ENCODE measurements around the gene EFHC2.
"Not testable (repeated sequence)": the region's sequence is repeated elsewhere in the genome, so short reads cannot be mapped to it uniquely, and the experiment has no call there.

The EFHC2 gene

GRCh38 chrX:44234116-44234515, 109.4 kb downstream of the EFHC2 start:
- DNase-seq (ENCODE audit: low read depth in 2 of 3, low spot score in 1 of 3) = no peak

- no peak for DNase-seq (ENCODE audit: low read depth in 2 of 3, low spot score in 1 of 3)
Measured at GRCh38 chrX:44232081-44232480, 111.4 kb downstream of the EFHC2 start.

GRCh38 chrX:44228621-44229020, 114.9 kb downstream of the EFHC2 start:
- no peak for DNase-seq (ENCODE audit: low read depth in 2 of 3, low spot score in 1 of 3)

GRCh38 chrX:44227991-44228390, 115.5 kb downstream of the EFHC2 start:
- no peak for DNase-seq (ENCODE audit: low read depth in 2 of 3, low spot score in 1 of 3)

GRCh38 chrX:44225667-44226066, 117.8 kb downstream of the EFHC2 start:
- no peak for DNase-seq (ENCODE audit: low read depth in 2 of 3, low spot score in 1 of 3)

- DNase-seq (ENCODE audit: low read depth in 2 of 3, low spot score in 1 of 3) = no peak
Measured at GRCh38 chrX:44224760-44225159, 118.7 kb downstream of the EFHC2 start.

GRCh38 chrX:44223150-44223549, 120.3 kb downstream of the EFHC2 start:
- DNase-seq (ENCODE audit: low read depth in 2 of 3, low spot score in 1 of 3) = no peak

GRCh38 chrX:44218465-44218864, 125.0 kb downstream of the EFHC2 start:
- no peak for DNase-seq (ENCODE audit: low read depth in 2 of 3, low spot score in 1 of 3)

- DNase-seq (ENCODE audit: low read depth in 2 of 3, low spot score in 1 of 3) = no peak
Measured at GRCh38 chrX:44216171-44216570, 127.3 kb downstream of the EFHC2 start.

GRCh38 chrX:44203791-44204190, 139.7 kb downstream of the EFHC2 start:
- DNase-seq (ENCODE audit: low read depth in 2 of 3, low spot score in 1 of 3) = no peak

- no peak for DNase-seq (ENCODE audit: low read depth in 2 of 3, low spot score in 1 of 3)
Measured at GRCh38 chrX:44202596-44202995, 140.9 kb downstream of the EFHC2 start.

- no peak for DNase-seq (ENCODE audit: low read depth in 2 of 3, low spot score in 1 of 3)
Measured at GRCh38 chrX:44189116-44189515, 154.4 kb downstream of the EFHC2 start.

- not testable (repeated sequence) for DNase-seq (ENCODE audit: low read depth in 2 of 3, low spot score in 1 of 3)
Measured at GRCh38 chrX:44187915-44188314, 155.6 kb downstream of the EFHC2 start.

- DNase-seq (ENCODE audit: low read depth in 2 of 3, low spot score in 1 of 3) = no peak
Measured at GRCh38 chrX:44183329-44183728, 160.1 kb downstream of the EFHC2 start.

GRCh38 chrX:44178274-44179053, 165.0 kb downstream of the EFHC2 start:
- no peak for DNase-seq (ENCODE audit: low read depth in 2 of 3, low spot score in 1 of 3)

- no peak for DNase-seq (ENCODE audit: low read depth in 2 of 3, low spot score in 1 of 3)
Measured at GRCh38 chrX:44175455-44175854, 168.0 kb downstream of the EFHC2 start.

- DNase-seq (ENCODE audit: low read depth in 2 of 3, low spot score in 1 of 3) = no peak
Measured at GRCh38 chrX:44174061-44174460, 169.4 kb downstream of the EFHC2 start.

- DNase-seq (ENCODE audit: low read depth in 2 of 3, low spot score in 1 of 3) = no peak
Measured at GRCh38 chrX:44173219-44173618, 170.3 kb downstream of the EFHC2 start.

GRCh38 chrX:44167116-44167515, 176.4 kb downstream of the EFHC2 start:
- no peak for DNase-seq (ENCODE audit: low read depth in 2 of 3, low spot score in 1 of 3)

GRCh38 chrX:44162964-44163475, 180.5 kb downstream of the EFHC2 start:
- no peak for DNase-seq (ENCODE audit: low read depth in 2 of 3, low spot score in 1 of 3)

GRCh38 chrX:44157858-44158257, 185.6 kb downstream of the EFHC2 start:
- DNase-seq (ENCODE audit: low read depth in 2 of 3, low spot score in 1 of 3) = no peak

- no peak for DNase-seq (ENCODE audit: low read depth in 2 of 3, low spot score in 1 of 3)
Measured at GRCh38 chrX:44157283-44157682, 186.2 kb downstream of the EFHC2 start.

GRCh38 chrX:44156726-44157125, 186.7 kb downstream of the EFHC2 start:
- no peak for DNase-seq (ENCODE audit: low read depth in 2 of 3, low spot score in 1 of 3)

Data from stimulated activated CD4-positive, alpha-beta T cell treated with anti-CD3 and anti-CD28 coated beads, Interleukin-12 subunit alpha, Interleukin-12 subunit beta, amount 100 ng/mL, for 48 hours (primary cell).